NCI-H510A treated with DMSO at 0.1 percent for 48 hours (cell line): ENCODE data around the gene VEPH1.

Experiments used
- DNase-seq: peaks from one replicate; lab custom pipeline; 2025; lab: John Stamatoyannopoulos, UW

VEPH1 gene

GRCh38 chr3:157428853-157429252 lies 74.4 kb downstream of the VEPH1 start:
- DNase-seq, result no peak

GRCh38 chr3:157427901-157428300 lies 75.3 kb downstream of the VEPH1 start:
- no peak for DNase-seq

DNA sequence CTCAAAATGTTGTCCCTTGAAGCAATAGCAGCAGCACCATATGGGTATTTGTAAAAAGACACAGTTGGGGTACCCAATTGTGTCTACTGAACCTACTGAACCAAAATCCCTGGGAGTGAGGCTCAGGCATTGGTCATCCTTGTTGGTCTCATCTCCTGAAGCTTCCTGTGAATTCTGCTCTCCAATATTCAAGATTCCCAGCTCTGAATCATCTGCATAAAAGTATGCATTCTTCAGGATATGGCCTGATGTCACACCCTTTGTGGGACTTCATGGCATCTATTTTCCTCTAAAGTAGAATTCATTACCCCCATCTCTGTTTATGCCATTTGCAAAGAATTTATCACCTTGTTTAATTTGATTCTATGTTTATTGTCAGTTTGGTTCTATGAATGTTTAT lies 79.9 kb downstream of the VEPH1 start:
- no peak for DNase-seq

DNA sequence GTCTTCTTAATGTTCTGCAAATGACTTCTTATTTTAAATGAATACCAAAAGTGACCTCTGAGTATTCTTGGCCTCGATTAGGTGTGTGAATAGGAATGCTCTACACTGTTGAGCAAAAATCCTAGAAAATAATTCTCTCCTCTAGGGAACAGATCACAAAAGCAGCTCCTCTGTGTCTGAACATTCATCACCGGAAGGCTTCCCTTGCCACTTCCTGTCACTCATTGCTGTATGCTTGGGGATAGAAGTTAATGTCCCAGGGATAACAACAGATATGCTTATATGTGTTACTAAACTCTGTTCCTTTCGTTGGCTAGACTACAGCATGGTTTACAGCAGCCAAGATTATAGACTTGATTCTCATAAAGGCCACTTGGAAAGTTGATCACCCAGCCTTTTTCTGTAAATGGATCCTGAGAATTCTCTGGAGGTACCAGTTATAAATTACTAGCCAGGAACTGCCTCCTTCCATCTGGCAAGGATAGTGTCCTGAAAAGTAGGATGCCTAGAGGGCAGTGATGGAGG lies 82.5 kb downstream of the VEPH1 start:
- DNase-seq, result no peak

DNA sequence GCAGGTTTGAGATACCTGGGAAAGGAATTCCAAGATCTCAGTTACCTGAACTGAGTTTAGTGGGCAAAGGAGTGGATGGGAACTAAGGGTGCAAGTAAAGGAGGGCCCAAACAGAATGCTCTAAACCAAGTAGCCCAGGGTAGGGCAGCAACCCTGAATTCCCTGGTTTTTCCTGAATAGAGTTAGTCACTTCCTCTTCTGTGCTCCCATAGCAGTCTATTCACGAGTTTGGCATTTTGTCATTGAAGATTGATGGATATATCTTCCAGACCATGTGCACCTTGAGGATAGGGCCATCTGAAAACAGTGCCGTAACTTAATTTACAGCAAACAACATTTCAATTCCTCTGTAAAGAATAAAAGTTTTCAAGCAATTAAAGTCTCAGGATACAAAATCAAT lies 85.1 kb downstream of the VEPH1 start:
- DNase-seq, result no peak

GRCh38 chr3:157417247-157417646 lies 86.0 kb downstream of the VEPH1 start:
- no peak for DNase-seq

GRCh38 chr3:157416347-157417087 lies 86.7 kb downstream of the VEPH1 start:
- DNase-seq, result no peak

GRCh38 chr3:157414861-157415260 lies 88.4 kb downstream of the VEPH1 start:
- no peak for DNase-seq

GRCh38 chr3:157412323-157412855 lies 90.8 kb downstream of the VEPH1 start:
- DNase-seq, result no peak

- DNase-seq, result no peak
Observed at GRCh38 chr3:157410945-157411344, 92.3 kb downstream of the VEPH1 start.

DNA sequence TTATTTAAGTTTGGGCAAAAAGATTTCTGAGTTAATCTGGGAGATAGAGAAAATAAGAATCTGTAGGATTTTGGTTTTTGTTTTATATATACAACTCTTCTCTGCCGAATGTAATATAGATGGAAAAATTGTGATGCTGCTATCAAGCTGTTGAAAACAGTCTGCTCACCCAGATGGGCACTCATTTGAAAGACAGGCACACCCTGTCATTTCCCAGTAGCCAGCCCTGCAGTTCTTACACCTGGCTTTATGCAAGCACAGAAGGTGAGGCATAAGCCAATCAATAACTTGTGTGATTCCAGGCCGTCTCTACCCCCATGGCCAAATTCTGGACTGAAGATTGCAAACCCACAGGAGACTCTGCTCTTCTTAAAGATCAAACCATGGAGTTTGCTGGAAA lies 93.7 kb downstream of the VEPH1 start:
- DNase-seq, result no peak

DNA sequence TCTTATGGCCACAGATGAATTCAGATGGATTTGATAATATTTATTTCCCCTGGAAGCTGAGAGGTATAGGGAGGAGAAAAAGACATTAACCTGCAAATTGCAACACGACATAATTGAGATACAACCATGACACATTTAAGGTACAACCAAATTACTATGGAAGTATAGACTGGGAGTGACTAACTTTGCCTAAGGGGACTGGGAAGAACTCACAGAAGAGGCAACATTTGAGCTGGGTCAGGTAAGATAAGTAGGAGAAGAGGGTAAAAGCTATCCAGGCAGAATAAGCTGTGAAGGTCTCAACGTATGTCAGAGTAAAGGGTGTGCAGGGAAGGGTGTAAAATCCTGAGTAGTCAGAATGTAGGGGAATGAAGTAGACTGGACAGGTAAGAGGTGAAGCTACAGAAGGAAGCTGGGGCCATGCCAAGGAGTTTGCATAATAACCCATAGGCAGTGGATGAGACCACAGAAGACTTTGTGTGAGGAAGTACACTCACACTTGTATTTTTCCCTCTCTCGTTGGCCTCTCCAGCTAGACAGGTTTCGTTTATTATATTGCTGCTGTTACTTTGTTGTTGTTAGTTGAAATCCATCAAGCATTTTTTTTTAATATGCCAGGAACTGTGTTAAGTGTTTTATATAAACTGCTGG lies 94.6 kb downstream of the VEPH1 start:
- DNase-seq, result no peak

DNA sequence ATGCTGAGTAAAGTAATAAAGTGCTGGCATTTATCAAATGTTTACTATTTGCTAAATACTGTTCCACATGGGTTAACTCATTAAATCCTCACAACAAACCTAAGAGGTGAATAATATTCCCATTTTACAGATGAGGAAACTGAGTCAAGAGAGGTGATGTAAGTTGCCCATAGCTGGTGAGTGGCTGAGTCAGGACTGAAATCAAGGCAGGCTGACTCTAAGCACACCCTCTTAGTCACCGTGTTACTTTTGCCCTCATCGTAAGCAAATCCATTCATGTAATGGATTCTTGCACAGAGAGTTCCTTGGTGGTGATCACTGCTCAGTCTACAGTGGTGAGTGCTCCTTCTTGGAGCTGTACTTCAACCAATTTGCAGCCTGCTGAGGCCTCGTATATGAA lies 95.4 kb downstream of the VEPH1 start:
- DNase-seq, result no peak

- no peak for DNase-seq
Observed at GRCh38 chr3:157406394-157406793, 96.8 kb downstream of the VEPH1 start.

- DNase-seq, result no peak
Observed at GRCh38 chr3:157405457-157405856, 97.8 kb downstream of the VEPH1 start.

GRCh38 chr3:157404381-157404780 lies 98.8 kb downstream of the VEPH1 start:
- DNase-seq, result no peak

DNA sequence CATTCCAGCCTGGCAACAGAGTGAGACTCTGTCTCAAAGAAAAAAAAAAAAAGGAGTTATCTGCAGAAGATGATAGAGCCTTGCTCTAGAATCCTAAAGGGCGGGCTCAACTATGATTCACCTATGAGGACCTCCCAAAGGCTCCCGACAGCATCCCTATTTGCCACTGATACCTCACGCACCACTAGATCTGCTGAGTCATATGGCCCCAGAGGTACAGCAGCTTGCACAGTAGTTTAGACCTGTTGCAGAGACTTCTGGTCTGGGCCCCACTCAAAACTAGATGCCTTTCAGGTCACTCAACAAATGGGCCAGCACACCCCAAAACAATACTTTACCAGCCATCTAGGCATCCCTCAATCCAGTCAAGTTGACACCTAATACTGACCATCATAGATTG lies 104.6 kb downstream of the VEPH1 start:
- no peak for DNase-seq

GRCh38 chr3:157394411-157394810 lies 108.8 kb downstream of the VEPH1 start:
- no peak for DNase-seq

GRCh38 chr3:157393113-157393512 lies 110.1 kb downstream of the VEPH1 start:
- no peak for DNase-seq

DNA sequence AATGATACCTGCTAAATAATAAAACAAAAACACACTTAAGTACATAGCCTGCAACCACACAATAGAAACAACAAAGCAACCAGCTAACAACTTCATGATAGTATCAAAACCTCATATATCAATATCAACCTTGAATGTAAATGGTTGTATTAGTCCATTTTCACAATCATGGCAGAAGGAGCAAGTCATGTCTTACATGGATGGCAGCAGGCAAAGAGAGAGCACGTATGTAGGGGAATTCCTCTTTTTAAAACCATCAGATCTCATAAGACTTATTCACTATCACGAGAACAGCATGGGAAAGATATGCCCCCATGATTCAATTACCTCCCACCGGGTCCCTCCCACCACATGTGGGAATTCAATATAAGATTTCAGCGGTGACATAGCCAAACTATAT lies 111.1 kb downstream of the VEPH1 start:
- no peak for DNase-seq

DNA sequence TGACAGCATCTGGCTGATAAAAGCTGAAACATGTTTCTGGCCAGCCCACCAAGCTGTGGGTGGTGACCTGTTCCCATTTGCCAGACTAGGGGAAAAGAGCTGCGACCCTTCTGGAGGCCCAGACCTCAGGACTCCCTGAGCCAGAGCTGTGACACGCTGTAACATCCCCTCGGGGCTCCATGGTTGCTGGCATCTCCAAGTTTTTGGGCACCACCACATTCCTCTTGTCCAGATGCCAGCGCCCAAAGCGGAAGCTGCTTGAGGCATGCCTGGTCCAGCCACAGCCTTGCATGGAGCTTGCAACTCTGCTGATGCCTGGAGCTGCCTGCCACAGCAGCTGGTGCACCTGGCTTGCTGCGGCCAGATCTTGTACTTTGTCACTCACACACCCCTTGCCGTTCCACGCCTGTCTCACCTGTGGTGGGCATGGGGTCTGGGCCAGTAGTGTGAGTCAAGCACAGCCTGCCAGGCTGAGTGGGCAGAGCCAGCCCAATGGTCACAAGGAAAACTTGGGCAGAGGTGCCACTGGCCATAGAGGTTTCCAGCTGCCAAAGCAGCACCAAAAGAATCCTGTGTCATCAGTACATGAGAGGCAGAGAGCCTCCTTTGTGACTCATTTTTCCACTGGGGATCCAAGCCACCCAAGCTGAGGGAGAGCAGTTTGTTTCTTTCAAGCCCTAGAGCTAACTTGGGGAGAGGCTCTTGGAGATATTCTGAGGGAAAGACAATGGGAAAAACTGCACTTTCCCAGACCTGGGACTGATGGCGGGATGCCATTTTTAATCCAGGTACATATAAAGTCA lies 112.3 kb downstream of the VEPH1 start:
- DNase-seq, result no peak

DNA sequence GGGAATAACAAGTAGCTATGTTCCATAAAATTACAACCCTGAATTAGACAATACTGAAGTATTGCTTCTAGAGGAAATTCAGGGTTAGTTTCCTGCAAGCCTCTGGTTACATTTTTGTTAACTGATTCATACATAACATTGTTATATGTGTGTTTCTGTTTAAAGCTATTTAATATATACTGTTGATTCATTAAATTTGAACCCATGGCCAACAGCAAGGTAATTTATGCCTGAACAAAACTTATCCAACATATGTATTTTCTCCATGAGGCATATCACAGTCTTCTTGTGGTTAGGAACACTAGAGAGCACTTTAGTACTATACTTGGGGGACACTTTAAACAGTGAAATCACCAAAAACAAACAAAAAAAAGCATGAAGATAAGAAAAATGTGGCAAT lies 114.2 kb downstream of the VEPH1 start:
- DNase-seq, result no peak
